Measurements from ENCODE around the gene CGRRF1. TPM values are rescaled to one million over a fixed set of nuclear protein-coding genes. Genes with fewer than 3 reads are reported as not detected.

The CGRRF1 gene
- total RNA-seq, 1 experiment from 2014 or later, result 11.2 TPM

DNA sequence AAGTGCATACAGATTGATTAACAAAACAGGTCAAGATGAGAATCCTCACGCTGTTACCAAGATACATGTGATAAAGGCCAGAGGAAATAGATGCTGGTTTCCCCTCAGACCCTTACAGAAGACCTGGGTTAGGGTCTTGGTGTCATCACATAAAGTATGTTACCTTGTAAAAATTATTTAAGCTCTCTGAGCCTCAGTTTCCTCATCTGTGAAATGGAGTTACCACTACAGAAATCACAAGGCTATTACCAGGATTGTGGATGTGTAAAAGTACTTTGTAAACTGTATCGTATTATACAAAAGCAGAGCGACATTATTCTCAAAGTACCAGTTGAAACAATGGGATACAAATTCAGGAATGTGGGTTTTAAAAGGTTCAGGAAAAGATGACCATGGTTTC, 71.2 kb downstream of the CGRRF1 start:
- no peak for TF ChIP-seq EZH2 (IDR thresholded peaks at IDR 0.05; ENCODE audit: borderline replicate concordance, low read depth, low read length, poor library complexity, severe bottlenecking)
- TF ChIP-seq, protein P1, sequence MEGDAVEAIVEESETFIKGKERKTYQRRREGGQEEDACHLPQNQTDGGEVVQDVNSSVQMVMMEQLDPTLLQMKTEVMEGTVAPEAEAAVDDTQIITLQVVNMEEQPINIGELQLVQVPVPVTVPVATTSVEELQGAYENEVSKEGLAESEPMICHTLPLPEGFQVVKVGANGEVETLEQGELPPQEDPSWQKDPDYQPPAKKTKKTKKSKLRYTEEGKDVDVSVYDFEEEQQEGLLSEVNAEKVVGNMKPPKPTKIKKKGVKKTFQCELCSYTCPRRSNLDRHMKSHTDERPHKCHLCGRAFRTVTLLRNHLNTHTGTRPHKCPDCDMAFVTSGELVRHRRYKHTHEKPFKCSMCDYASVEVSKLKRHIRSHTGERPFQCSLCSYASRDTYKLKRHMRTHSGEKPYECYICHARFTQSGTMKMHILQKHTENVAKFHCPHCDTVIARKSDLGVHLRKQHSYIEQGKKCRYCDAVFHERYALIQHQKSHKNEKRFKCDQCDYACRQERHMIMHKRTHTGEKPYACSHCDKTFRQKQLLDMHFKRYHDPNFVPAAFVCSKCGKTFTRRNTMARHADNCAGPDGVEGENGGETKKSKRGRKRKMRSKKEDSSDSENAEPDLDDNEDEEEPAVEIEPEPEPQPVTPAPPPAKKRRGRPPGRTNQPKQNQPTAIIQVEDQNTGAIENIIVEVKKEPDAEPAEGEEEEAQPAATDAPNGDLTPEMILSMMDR (conservative IDR thresholded peaks at IDR 0.05; ENCODE audit: low read depth, low read length), result no peak
- Histone ChIP-seq H3K9me3 (ENCODE audit: low read depth, low read length, poor library complexity, severe bottlenecking) (no peaks in the 10 kb centered on the region), H3K36me3 (ENCODE audit: insufficient read depth, low read length, poor library complexity, severe bottlenecking) (no peaks in the 10 kb centered on the region), H3K4me1 (ENCODE audit: insufficient read depth, low read length, poor library complexity, severe bottlenecking) (no peaks in the 10 kb centered on the region), H3K27ac (ENCODE audit: low read depth, low read length, poor library complexity, severe bottlenecking) (no peak overlapping the region), H3K27me3 (replicated peaks; ENCODE audit: insufficient read depth, low read depth, low read length, poor library complexity) (no peaks in the 10 kb centered on the region), H3K4me3 (ENCODE audit: low read depth, low read length, poor library complexity, severe bottlenecking) (no peak overlapping the region)
- ChIA-PET CTCF (no interaction called here), POLR2A (ENCODE audit: low non-redundant PET) (no interaction called here)
- no peak for DNase-seq (ENCODE audit: low spot score)
- intact Hi-C loops (cut with micrococcal nuclease; ENCODE audit: unreplicated experiment), result no loop called here
- BruUV-seq (replicated peaks), result no TSS peak

DNA sequence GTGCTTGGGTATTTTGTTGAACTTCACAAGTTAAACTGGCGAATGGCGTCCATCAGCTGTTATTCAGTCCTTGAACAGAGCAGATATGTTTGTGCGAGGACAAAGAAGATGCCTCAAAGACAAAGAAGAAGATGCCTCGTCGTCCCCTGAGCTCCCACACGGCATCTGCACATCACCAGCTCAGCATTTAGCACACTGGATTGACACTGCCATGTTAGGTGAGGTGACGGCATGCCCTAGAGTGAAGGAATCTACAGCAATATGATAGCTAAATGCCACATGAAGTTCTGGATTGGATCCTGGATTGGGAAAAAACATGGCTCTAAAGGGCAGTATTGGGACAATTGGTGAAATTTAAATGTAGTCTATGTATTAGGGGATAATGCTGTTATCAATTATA, 72.6 kb downstream of the CGRRF1 start:
- no peak for DNase-seq (ENCODE audit: low spot score)
- Histone ChIP-seq H3K4me3 (ENCODE audit: low read depth, low read length, poor library complexity, severe bottlenecking) (no peak overlapping the region), H3K27me3 (replicated peaks; ENCODE audit: insufficient read depth, low read depth, low read length, poor library complexity) (no peaks in the 10 kb centered on the region), H3K27ac (ENCODE audit: low read depth, low read length, poor library complexity, severe bottlenecking) (no peak overlapping the region), H3K4me1 (ENCODE audit: insufficient read depth, low read length, poor library complexity, severe bottlenecking) (no peaks in the 10 kb centered on the region), H3K9me3 (ENCODE audit: low read depth, low read length, poor library complexity, severe bottlenecking) (no peaks in the 10 kb centered on the region), H3K36me3 (ENCODE audit: insufficient read depth, low read length, poor library complexity, severe bottlenecking) (no peaks in the 10 kb centered on the region)
- ChIA-PET CTCF (no interaction called here), POLR2A (ENCODE audit: low non-redundant PET) (interaction anchor here (0.6 kb wide), 1 partner anchor 50 kb away, joined by 5 read pairs; no protein-coding TSS in a partner anchor)
- TF ChIP-seq, protein P1 (conservative IDR thresholded peaks at IDR 0.05; ENCODE audit: low read depth, low read length), result no peak
- TF ChIP-seq EZH2 (IDR thresholded peaks at IDR 0.05; ENCODE audit: borderline replicate concordance, low read depth, low read length, poor library complexity, severe bottlenecking), result no peak
- intact Hi-C loops (cut with micrococcal nuclease; ENCODE audit: unreplicated experiment), result no loop called here
- no TSS peak for BruUV-seq (replicated peaks)

DNA sequence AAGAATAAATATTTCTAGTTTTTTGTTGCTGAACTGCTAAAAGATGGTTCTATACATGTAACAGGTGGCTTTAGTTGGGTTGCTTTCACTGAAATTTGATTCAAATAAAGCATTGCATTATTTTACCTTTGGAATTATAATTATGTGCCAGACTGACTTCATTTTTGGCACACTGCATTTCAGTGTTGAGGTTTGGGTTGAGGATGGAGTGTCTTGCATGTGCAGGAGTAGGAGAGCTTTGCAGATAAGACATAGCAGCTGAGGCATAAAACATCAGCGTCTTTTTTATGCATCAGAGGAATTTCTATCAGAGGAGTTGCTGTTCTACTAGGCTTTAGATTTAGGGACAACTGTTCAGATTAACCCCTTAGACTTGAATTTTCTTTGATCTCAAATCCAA, 74.4 kb downstream of the CGRRF1 start:
- ChIA-PET POLR2A (ENCODE audit: low non-redundant PET) (no interaction called here), CTCF (no interaction called here)
- no peak for TF ChIP-seq EZH2 (IDR thresholded peaks at IDR 0.05; ENCODE audit: borderline replicate concordance, low read depth, low read length, poor library complexity, severe bottlenecking)
- TF ChIP-seq, protein P1 (conservative IDR thresholded peaks at IDR 0.05; ENCODE audit: low read depth, low read length), result no peak
- intact Hi-C loops (cut with micrococcal nuclease; ENCODE audit: unreplicated experiment), result no loop called here
- Histone ChIP-seq H3K4me1 (ENCODE audit: insufficient read depth, low read length, poor library complexity, severe bottlenecking) (peaks cover 5% of the 10 kb centered on the region), H3K9me3 (ENCODE audit: low read depth, low read length, poor library complexity, severe bottlenecking) (no peaks in the 10 kb centered on the region), H3K36me3 (ENCODE audit: insufficient read depth, low read length, poor library complexity, severe bottlenecking) (no peaks in the 10 kb centered on the region), H3K4me3 (ENCODE audit: low read depth, low read length, poor library complexity, severe bottlenecking) (no peak overlapping the region), H3K27me3 (replicated peaks; ENCODE audit: insufficient read depth, low read depth, low read length, poor library complexity) (no peaks in the 10 kb centered on the region), H3K27ac (ENCODE audit: low read depth, low read length, poor library complexity, severe bottlenecking) (no peak overlapping the region)
- no TSS peak for BruUV-seq (replicated peaks)
- no peak for DNase-seq (ENCODE audit: low spot score)

Measured in A673 (cell line).